Measurements from ENCODE around the gene ZNF275.

- TF ChIP-seq POLR2A (IDR thresholded peaks at IDR 0.05; ENCODE audit: low read length) (no peak), GATA1 (IDR thresholded peaks at IDR 0.05; ENCODE audit: low read depth, low read length) (no peak)
Measured at GRCh38 chrX:153365670-153366069, 31.7 kb downstream of the ZNF275 start.

All from erythroblast (primary cell).